GM23248 (cell line): ENCODE measurements around the gene MINDY4B.

ENCODE experiments used
- EZH2 ChIP-seq: fragments of 200-600 bp; sonication (generic); IDR thresholded peaks from 2 replicates; pipeline ENCODE4 v1.6.1; 2018; ENCODE audit warnings: antibody characterized with exemption, mild to moderate bottlenecking; ENCODE audit not compliant: insufficient read depth, poor library complexity, severe bottlenecking
- EZH2phosphoT487 ChIP-seq: fragments of 200-600 bp; sonication (generic); IDR thresholded peaks from 2 replicates; pipeline ENCODE4 v1.6.1; 2018; ENCODE audit warnings: antibody characterized with exemption, moderate library complexity, mild to moderate bottlenecking, low read depth; ENCODE audit not compliant: insufficient read depth

- TF ChIP-seq EZH2phosphoT487: no peak
- TF ChIP-seq EZH2: no peak
Measured at GRCh38 chr3:150899141-150899540, 6.1 kb downstream of the MINDY4B start.
